ENCODE measurements around the gene PPP6R1.

The PPP6R1 gene

GRCh38 chr19:55261671-55262126 lies 2.9 kb upstream of the PPP6R1 start:
- no peak overlapping the region for H3K4me3 ChIP-seq (ENCODE audit: control insufficient read depth, low read depth, low read length)
- TF ChIP-seq CTCF (IDR thresholded peaks at IDR 0.05; ENCODE audit: control insufficient read depth, insufficient read depth, low read depth, low read length, missing control alignments) = no peak
- no peak for DNase-seq (ENCODE audit: low read depth)

- TF ChIP-seq CTCF (IDR thresholded peaks at IDR 0.05; ENCODE audit: control insufficient read depth, insufficient read depth, low read depth, low read length, missing control alignments) = no peak
These were observed 858 bp upstream of the PPP6R1 start for GRCh38 chr19:55259540-55260210.

GRCh38 chr19:55258476-55258827 lies 365 bp downstream of the PPP6R1 start:
- no peak for TF ChIP-seq CTCF (IDR thresholded peaks at IDR 0.05; ENCODE audit: control insufficient read depth, insufficient read depth, low read depth, low read length, missing control alignments)
- no peak for DNase-seq (ENCODE audit: low read depth)
- H3K4me3 ChIP-seq (ENCODE audit: control insufficient read depth, low read depth, low read length) = peak overlapping the region; percentile 94

More at GRCh38 chr19:55259540-55260210, 858 bp upstream of the PPP6R1 start:
- H3K4me3 ChIP-seq (ENCODE audit: control insufficient read depth, low read depth, low read length) = peak overlapping the region; percentile 36
- DNase-seq (ENCODE audit: low read depth) = no peak

- no peak for TF ChIP-seq CTCF (IDR thresholded peaks at IDR 0.05; ENCODE audit: control insufficient read depth, insufficient read depth, low read depth, low read length, missing control alignments)
- peak overlapping the region; percentile 94 for H3K4me3 ChIP-seq (ENCODE audit: control insufficient read depth, low read depth, low read length)
- no peak for DNase-seq (ENCODE audit: low read depth)
These were observed 1.1 kb downstream of the PPP6R1 start for GRCh38 chr19:55257461-55258420.

GRCh38 chr19:55256562-55257460 lies 2.0 kb downstream of the PPP6R1 start:
- no peak for TF ChIP-seq CTCF (IDR thresholded peaks at IDR 0.05; ENCODE audit: control insufficient read depth, insufficient read depth, low read depth, low read length, missing control alignments)
- DNase-seq (ENCODE audit: low read depth) = no peak

More at GRCh38 chr19:55256562-55257460, 2.0 kb downstream of the PPP6R1 start:
- peak overlapping the region; percentile 94 for H3K4me3 ChIP-seq (ENCODE audit: control insufficient read depth, low read depth, low read length)

Measured in AG09309 (cell line).